HepG2 (cell line): Measurements from ENCODE around the gene BCAS3. TPM values are rescaled to one million over a fixed set of nuclear protein-coding genes. Genes with fewer than 3 reads are reported as not detected.

Experiments
- ATAC-seq: fragments of 200-7000 bp; cut with Tn5 transposase; 3 replicates; pipeline ENCODE4 v1.9.1; 2020; ENCODE audit warnings: mild to moderate bottlenecking, moderate library complexity
- BruUV-seq: library from RNA; stranded (reverse); fragments of 400-500 nt; replicated peaks from 2 replicates; lab custom pipeline; 2021; lab: Mats Ljungman, UMichigan
- CTCF ChIA-PET: fragments of 300-600 bp; formaldehyde crosslinking; extraction: SDS; loops from one replicate; lab custom pipeline; 2021; ENCODE audit warnings: low total read pairs, inconsistent platforms, low intra/inter-chr PET ratio; lab: Yijun Ruan, JAX
- POLR2A ChIA-PET: fragments of 350-600 bp; sonication (Branson Sonifier 250); formaldehyde crosslinking; loops from one replicate; lab custom pipeline; 2020; ENCODE audit warnings: antibody characterized with exemption, inconsistent platforms; lab: Yijun Ruan, JAX
- DNase-seq: peaks from one replicate; pipeline ENCODE4 v3.0.0-alpha.2; 2015; ENCODE audit warnings: low spot score
- FAIRE-seq: peaks from 3 replicates; lab custom pipeline; 2011; peaks lifted over from hg19 to GRCh38; lab: Jason Lieb, UNC
- H2AFZ ChIP-seq: one replicate; pipeline ENCODE4 v1.6.1; 2011; ENCODE audit warnings: low read length, inconsistent platforms
- H3K27ac ChIP-seq: fragments of 300-600 bp; 3 replicates; pipeline ENCODE4 v1.8.0; 2011; ENCODE audit warnings: mixed run types, mild to moderate bottlenecking, mixed read lengths, low read length, inconsistent platforms; ENCODE audit not compliant: insufficient read depth; ENCODE audit errors: extremely low read length
- H3K27me3 ChIP-seq, 2 experiments: fragments of 200-600 bp in 1 of 2; 2 replicates in 1 of 2; 3 replicates in 1 of 2; pipeline versions ENCODE4 v1.6.0 to v1.8.0; 2011; ENCODE audit warnings: low read length in 2 of 2, mild to moderate bottlenecking in 2 of 2, moderate library complexity in 2 of 2, inconsistent platforms in 1 of 2; ENCODE audit not compliant: insufficient read depth in 2 of 2, control insufficient read depth in 1 of 2
- H3K36me3 ChIP-seq, 2 experiments: fragments of 200-600 bp in 1 of 2; replicated peaks in 1 of 2; 2 replicates in 1 of 2; 3 replicates in 1 of 2; pipeline versions ENCODE4 v1.5.1 to v1.8.0; 2011; ENCODE audit warnings: low read length in 2 of 2, inconsistent platforms in 1 of 2; ENCODE audit not compliant: insufficient read depth in 2 of 2, control insufficient read depth in 1 of 2
- H3K4me1 ChIP-seq: 2 replicates; pipeline ENCODE4 v1.5.1; 2012; ENCODE audit warnings: low read length, inconsistent platforms; ENCODE audit not compliant: insufficient read depth
- H3K4me2 ChIP-seq: 2 replicates; pipeline ENCODE4 v1.6.0; 2011; ENCODE audit warnings: low read depth, low read length, inconsistent platforms
- H3K4me3 ChIP-seq, 3 experiments: fragments of 200-600 bp in 1 of 3; sonication (generic), shearing (Covaris generic) in 1 of 3; replicated peaks in 1 of 3; 2 replicates each; pipeline ENCODE4 v1.5.1; 2011 to 2016; ENCODE audit warnings: low read length in 3 of 3, inconsistent platforms in 2 of 3, low read depth in 2 of 3, mild to moderate bottlenecking in 2 of 3, control low read depth in 1 of 3, mixed read lengths in 1 of 3; ENCODE audit not compliant: insufficient read depth in 1 of 3
- H3K79me2 ChIP-seq: one replicate; pipeline ENCODE4 v1.6.1; 2011; ENCODE audit warnings: low read length, inconsistent platforms; ENCODE audit not compliant: insufficient read depth
- H3K9ac ChIP-seq: 2 replicates; pipeline ENCODE4 v1.6.0; 2011; ENCODE audit warnings: mild to moderate bottlenecking, low read depth, low read length, inconsistent platforms; ENCODE audit not compliant: insufficient read depth
- H3K9me3 ChIP-seq: 2 replicates; pipeline ENCODE4 v1.5.1; 2012; ENCODE audit warnings: mild to moderate bottlenecking, low read length
- H4K20me1 ChIP-seq: 2 replicates; pipeline ENCODE4 v1.6.0; 2011; ENCODE audit warnings: inconsistent platforms, mild to moderate bottlenecking, low read length, moderate library complexity; ENCODE audit not compliant: insufficient read depth
- ATF2 ChIP-seq: sonication (generic); formaldehyde crosslinking; IDR thresholded peaks from 2 replicates; pipeline ENCODE4 v1.4.0; 2020; ENCODE audit warnings: missing genetic modification reagents
- KDM3A ChIP-seq: IDR thresholded peaks from 2 replicates; pipeline ENCODE4 v1.6.1; 2018; ENCODE audit warnings: low read depth, missing compliant biosample characterization
- MAX ChIP-seq: IDR thresholded peaks from 2 replicates; pipeline ENCODE4 v1.6.1; 2012; ENCODE audit warnings: inconsistent platforms
- PBX2 ChIP-seq: IDR thresholded peaks from 2 replicates; pipeline ENCODE4 v1.6.1; 2016; ENCODE audit warnings: control low read depth
- POGK ChIP-seq: sonication (generic); formaldehyde crosslinking; conservative IDR thresholded peaks from 2 replicates; pipeline ENCODE4 v1.8.0; 2022; ENCODE audit warnings: mild to moderate bottlenecking, moderate library complexity, missing genetic modification reagents
- SNAPC5 ChIP-seq: sonication (generic); formaldehyde crosslinking; IDR thresholded peaks from 2 replicates; pipeline ENCODE4 v1.8.1; 2023; ENCODE audit warnings: mild to moderate bottlenecking, missing genetic modification reagents, borderline replicate concordance
- SP5 ChIP-seq: IDR thresholded peaks from 2 replicates; pipeline ENCODE4 v1.6.1; 2016; ENCODE audit warnings: low read depth, borderline replicate concordance
- TEAD3 ChIP-seq: optimal IDR thresholded peaks from 2 replicates; pipeline ENCODE3; 2016; ENCODE audit warnings: borderline replicate concordance
- ZNF501 ChIP-seq: sonication (generic); formaldehyde crosslinking; IDR thresholded peaks from 2 replicates; pipeline ENCODE4 v1.5.1; 2020; ENCODE audit warnings: mild to moderate bottlenecking, moderate library complexity, missing genetic modification reagents
- ZNF547 ChIP-seq: sonication (generic); formaldehyde crosslinking; IDR thresholded peaks from 2 replicates; pipeline ENCODE4 v1.5.1; 2020; ENCODE audit warnings: mild to moderate bottlenecking, missing genetic modification reagents
- ZNF570 ChIP-seq: sonication (generic); formaldehyde crosslinking; IDR thresholded peaks from 2 replicates; pipeline ENCODE4 v1.4.0; 2020; ENCODE audit warnings: mild to moderate bottlenecking, missing genetic modification reagents, borderline replicate concordance
- ZNF678 ChIP-seq: sonication (generic); formaldehyde crosslinking; IDR thresholded peaks from 2 replicates; pipeline ENCODE4 v1.4.0; 2020; ENCODE audit warnings: mild to moderate bottlenecking, missing genetic modification reagents
- ZNF816 ChIP-seq: sonication (generic); formaldehyde crosslinking; IDR thresholded peaks from 2 replicates; pipeline ENCODE4 v1.8.0; 2022; ENCODE audit warnings: missing genetic modification reagents, mild to moderate bottlenecking, borderline replicate concordance
- WGBS: methylation state at CpG from one replicate; pipeline ENCODE4 v1.1.6; 2017; ENCODE audit warnings: low lambda C conversion rate; 5-methylcytosine and 5-hydroxymethylcytosine counted together
- in situ Hi-C: cut with HindIII; loops from 2 replicates; pipeline ENCODE4 v1.10.0; 2017; ENCODE audit warnings: low pct_unique_long_range_greater_than_20kb; ENCODE audit not compliant: extremely low pct_ligation_motif_present
- intact Hi-C: fragments of 100-400 bp; cut with micrococcal nuclease; formaldehyde crosslinking; loops from one replicate; pipeline ENCODE4 v1.10.0; 2022; ENCODE audit not compliant: unreplicated experiment
- polyA plus RNA-seq, 8 experiments: library from polyadenylated mRNA; depleted of rRNA in 3 of 8; stranded (reverse) in 7 of 8; unstranded in 1 of 8; fragments of >200 nt; fragmentation: Illumina TruSeq in 4 of 8; extraction: Trizol in 4 of 8; gene quantifications; 2 replicates each; pipeline versions ENCODE4 v1.2.1 to v1.2.3, GENCODE V29; 2011 to 2016; ENCODE audit warnings: low read depth in 4 of 8, missing spikeins in 1 of 8, mixed read lengths in 1 of 8; ENCODE audit not compliant: insufficient read depth in 1 of 8
- total RNA-seq, 5 experiments: library from RNA; depleted of rRNA; stranded (reverse); fragments of >200 nt; fragmentation: Illumina TruSeq; extraction: Trizol; gene quantifications; 2 replicates each; pipeline ENCODE4 v1.2.3, GENCODE V29; 2016; ENCODE audit warnings: low read depth in 1 of 5

Gene BCAS3
- total and polyA plus RNA-seq, 2 of the 13 experiments (the other 11 are each of a cell fraction or from before 2014, with no cell fraction given) = 10.7 to 11.2 TPM

GRCh38 chr17:61352408-61352770, 674.7 kb downstream of the BCAS3 start:
- FAIRE-seq (no peak), ATAC-seq (no peak), DNase-seq (no peak)
- H3K4me3 ChIP-seq = no peak overlapping the region
- TF ChIP-seq TEAD3 (CRISPR knock-in tag) (no peak), SP5 (CRISPR knock-in tag) (no peak), ZNF570 (no peak), SNAPC5 (CRISPR knock-in tag) (no peak), ZNF678 (CRISPR knock-in tag) (no peak), KDM3A (CRISPR knock-in tag) (no peak), ZNF501 (no peak), ATF2 (CRISPR knock-in tag) (no peak), ZNF547 (CRISPR knock-in tag) (no peak), PBX2 (no peak), ZNF816 (CRISPR knock-in tag) (no peak), POGK (CRISPR knock-in tag) (no peak), MAX (no peak)
- POLR2A ChIA-PET = interaction anchor here (1.6 kb wide), 1 partner anchor 13 kb away, joined by 4 read pairs; no protein-coding TSS in a partner anchor
- no peaks in the 10 kb centered on the region for H3K9me3 ChIP-seq
- H3K4me1 ChIP-seq = peaks cover 60% of the 10 kb centered on the region
- H2AFZ ChIP-seq = no peak overlapping the region
- H3K27me3 ChIP-seq = no peaks in the 10 kb centered on the region
- in situ Hi-C loops (no loop called here), intact Hi-C loops (no loop called here)
- CTCF ChIA-PET = no interaction called here
- H3K27ac ChIP-seq = no peak overlapping the region
- H3K9ac ChIP-seq = no peak overlapping the region
- no peak overlapping the region for H3K4me2 ChIP-seq
- no peaks in the 10 kb centered on the region for H3K79me2 ChIP-seq
- 84% methylated on average over 7 of the region's 7 CpGs for WGBS
- BruUV-seq = no TSS peak
- H4K20me1 ChIP-seq = no peaks in the 10 kb centered on the region
- H3K36me3 ChIP-seq = no peaks in the 10 kb centered on the region
